CD4-positive, alpha-beta T cell treated with Interferon alpha-2 for 1 hour (primary cell): Measurements from ENCODE around the gene RBCK1.
"Not testable (repeated sequence)": the region's sequence is repeated elsewhere in the genome, so short reads cannot be mapped to it uniquely, and the experiment has no call there.

Experiments used
- DNase-seq, 2 donors: peaks; one replicate each; pipeline ENCODE4 v3.0.0-alpha.2; 2020 to 2022

The RBCK1 gene

DNA sequence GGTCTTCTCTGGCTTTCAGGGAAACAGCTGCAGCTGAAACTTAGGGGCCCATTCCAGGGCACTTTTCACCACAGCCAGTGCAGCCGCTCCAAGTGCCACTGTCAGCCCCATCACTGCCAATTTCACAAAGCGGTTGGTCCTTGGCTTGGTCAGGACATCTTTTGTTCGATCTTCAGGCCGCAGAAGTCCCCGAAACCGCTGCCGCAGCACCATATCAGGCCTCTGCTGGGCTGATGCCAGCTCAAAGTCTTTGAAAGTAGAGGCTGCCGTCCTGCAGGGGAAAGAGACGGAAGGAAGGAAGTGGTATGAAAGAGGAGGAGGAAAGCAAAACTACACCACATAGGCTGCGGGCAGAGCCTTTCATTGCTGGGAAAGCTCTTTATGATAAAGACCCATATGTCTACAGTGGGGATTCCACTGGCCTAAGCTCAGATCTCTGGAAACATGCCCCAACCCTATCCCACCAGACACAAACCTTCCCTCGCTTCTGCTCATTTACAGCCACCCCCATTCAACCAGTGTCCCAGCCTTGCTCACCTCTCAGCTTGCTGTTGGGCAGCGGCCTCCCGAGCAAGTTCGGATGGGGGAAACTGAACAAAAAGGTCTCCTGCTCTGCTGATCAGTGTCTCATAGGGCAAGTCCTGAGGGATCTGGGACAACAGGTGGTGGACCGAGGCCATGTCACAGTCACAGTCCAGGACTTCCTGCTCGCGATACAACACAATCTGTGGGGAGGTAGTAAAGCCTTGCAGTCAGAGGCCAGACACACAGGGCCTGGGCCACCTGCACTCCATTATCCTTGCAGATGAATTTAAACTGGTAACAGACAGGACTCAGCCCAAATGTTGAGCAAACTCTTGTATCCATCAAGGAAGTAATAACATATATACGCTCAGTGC, 30.7 kb downstream of the RBCK1 start:
- peak; percentile 70 to 85 for DNase-seq

DNA sequence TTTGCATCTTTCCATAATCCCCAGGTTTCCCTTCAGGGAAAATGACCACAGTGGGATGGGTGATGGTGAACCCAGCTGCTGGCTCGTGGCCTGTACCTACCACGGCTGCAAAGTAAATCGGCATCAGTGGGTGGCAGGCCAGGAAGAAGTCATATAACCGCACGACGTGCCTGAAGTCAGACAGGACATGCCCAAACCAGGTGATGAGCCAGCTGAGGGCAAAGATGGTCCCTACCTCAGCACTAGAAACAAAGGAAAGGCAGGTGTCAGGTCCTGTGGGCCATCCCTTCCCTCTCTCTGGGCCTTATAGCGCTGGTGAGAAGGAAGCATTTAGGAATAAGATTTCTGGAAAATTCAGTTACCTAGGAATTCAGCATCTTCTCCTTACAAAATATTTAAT, 32.0 kb downstream of the RBCK1 start:
- DNase-seq, result no peak

DNA sequence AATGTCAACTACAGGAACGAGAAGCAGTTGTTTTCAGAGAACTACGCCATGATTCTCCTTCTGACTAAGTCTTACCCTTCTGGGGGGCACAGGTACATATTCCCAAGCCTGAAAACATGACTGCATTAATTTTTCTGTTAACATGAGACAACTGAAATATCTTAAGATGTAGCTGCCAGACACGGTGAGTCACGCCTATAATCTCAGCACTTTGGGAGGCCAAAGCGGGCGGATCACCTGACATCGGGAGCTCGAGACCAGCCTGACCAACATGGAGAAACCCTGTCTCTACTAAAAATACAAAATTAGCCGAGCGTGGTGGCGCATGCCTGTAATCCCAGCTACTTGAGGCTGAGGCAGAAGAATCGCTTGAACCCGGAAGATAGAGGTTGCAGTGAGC, 32.5 kb downstream of the RBCK1 start:
- no peak for DNase-seq

DNA sequence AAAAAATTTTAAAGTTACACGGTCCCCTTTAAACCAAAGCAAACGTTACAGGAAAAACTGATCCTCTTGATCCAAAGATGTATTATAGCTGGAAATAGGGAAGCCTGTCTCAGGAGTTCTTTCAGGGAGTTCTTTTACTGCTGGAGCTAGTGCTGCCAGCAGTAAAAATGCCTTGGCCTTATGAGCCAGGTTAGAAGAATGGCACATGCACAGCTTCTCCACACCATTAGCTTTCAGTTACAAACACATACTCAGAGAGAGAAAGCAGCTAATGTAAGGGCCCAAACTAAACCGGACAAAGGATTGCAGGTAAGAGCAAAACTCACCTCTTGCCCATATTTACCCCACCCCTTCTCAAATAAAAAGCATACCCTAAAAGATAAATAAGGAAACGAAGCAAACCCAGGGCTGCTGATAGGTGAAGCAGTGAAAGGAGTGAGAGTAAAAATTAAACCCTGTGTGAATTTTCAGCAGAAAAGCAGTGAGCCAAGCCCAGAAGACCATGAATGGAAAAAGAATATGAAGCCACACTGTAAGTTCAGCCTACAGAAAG, 35.2 kb downstream of the RBCK1 start:
- no peak for DNase-seq

DNA sequence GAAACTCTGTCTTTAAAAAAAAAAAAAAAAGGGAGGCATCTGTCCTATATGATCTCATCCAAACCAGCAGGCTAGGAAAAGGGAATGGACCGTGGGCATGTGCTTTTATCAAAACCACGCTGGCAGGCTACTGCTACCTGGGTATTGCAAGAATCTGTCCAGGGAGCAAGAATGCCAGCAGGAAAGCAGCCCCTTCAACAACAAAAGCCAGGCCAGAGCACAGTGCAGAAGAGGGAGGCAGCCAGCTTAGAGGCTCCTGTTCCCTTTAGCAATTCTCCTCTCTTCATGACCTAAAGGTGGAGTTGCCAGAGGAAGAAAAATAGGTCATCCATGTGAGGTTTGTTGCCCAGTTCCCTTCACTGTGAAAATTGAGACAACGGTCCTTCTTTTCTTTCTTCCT, 36.0 kb downstream of the RBCK1 start:
- DNase-seq, result no peak

DNA sequence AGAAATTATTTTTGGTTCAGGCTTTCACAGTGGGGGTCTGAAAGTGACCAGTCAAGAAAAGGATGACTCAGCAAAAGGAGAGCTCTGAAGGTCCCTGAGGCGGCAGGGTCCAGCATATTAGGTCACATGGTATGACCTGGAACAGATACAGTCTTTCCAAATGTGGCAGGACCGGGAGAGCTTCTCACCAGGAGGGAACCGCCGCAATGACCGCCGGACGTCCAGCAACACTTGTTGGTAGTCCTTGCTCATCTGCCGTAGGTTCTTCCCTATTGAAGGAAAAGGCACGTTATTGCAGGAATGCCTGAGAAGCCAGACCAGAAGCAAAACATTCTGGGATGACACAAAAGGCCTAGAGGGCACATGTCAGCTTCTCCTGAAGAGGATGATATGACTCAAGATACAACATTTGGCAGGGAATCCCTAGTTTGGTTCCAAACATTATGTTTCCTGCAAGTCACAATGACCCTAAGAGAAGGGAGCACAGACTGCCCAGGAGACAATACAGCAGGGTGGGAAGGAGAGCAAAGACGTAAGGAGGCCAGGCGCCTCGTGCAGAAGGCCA, 36.8 kb downstream of the RBCK1 start:
- no peak for DNase-seq

DNA sequence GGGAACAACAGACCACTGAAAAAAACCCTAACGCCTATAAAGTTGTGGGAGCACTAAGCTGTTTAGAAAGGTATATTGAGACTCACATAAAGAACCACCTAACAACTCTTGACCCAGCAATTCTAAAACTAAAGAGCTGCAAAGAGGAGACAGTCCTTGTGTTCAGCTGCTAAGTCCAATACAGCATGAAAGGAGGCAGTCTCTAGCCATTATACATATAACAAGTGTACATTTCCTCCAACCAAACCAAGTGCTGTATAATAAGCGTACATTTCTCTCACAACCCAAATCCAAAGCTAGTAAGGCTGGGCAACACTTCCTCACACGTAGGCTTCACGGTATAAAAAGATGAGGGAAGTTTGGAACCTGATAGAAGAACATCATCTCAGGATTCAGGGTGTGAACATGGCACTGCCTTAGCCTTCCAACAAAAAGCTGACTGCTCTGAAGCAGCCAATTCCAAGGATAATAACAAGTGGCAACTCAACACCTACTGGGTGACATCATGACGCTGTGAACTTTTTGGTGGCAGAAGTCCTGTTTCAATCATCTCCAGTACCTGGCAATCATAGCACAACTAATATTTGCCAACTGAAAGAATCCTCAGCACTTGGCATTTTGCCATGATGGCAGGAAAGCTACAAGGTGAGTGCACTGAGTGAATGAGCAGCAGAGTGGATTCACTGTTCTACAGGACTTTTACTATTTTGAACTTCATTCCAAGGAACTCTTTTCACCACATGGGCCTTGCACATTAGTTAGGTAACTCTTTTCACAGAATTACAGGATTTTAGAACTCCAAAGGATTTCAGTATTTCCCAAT, 37.6 kb downstream of the RBCK1 start:
- DNase-seq, result no peak

DNA sequence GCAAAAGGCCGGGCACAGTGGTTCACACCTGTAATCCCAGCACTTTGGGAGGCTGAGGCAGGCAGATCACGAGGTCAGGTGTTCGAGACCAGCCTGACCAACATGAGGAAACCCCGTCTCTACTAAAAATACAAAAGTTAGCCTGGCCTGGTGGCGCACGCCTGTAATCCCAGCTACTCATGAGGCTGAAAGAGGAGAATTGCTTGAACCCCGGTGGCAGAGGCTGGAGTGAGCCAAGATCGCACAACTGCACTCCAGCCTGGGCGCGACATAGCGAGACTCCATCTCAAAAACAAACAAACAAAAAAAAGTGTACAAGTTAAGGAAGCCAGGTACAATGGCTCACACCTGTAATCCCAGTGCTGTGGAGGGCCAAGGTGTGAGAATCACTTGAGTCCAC, 43.9 kb downstream of the RBCK1 start:
- not testable (repeated sequence) for DNase-seq

DNA sequence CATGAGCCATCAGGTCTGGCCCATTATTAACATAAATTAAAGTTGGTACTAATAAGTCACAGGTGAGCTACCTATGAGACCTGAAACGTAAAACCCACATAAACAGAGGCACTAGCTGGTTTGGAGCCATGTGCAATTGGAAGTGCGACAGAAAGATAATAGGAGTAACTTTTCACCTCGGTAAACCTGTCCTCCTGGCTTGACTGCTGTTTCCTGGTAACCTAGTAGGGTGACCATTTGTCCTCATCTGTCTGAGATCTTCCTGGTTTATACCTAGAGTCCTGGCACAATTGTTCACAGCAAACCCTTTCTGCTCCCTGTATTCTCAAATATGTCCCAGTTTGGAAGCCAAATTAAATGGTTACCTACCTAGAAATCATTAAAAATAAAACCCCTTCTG, 46.9 kb downstream of the RBCK1 start:
- no peak for DNase-seq

DNA sequence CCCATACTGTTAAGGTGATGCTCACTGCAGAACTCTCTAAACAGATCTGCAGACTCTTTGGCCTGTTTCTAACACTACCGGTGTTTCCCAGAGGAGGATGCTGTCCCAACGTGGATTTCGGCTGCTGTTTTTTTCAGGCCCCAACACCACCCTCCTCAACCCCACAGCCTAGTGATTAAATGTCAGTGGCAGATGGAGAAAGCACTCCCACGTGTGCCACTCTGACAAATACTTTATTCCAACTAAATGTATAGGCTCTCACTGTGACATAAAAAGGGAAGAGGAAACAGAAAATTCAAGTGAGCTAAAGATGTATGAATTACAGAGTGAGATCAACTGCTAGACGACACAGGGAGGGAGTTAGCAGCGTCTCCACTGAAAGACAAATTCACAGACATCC, 50.7 kb downstream of the RBCK1 start:
- no peak for DNase-seq

DNA sequence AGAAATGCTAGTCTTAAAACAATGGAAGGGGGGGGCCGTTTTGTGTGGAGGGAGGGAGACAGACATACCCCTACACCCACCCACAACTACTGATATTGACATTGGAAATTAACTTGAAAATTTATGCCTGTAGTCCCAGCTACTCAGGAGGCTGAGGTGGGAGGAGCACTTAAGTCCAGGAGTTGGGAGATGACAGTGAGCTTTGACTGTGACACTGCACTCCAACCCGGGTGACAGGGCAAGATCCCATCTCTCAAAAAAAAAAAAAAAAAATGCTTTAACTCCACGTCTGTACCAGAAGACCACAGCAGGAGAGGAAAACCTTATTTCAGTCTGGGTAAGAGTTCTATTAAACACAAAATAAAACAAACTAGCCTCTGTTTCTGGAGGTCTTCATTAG, 52.1 kb downstream of the RBCK1 start:
- no peak for DNase-seq

DNA sequence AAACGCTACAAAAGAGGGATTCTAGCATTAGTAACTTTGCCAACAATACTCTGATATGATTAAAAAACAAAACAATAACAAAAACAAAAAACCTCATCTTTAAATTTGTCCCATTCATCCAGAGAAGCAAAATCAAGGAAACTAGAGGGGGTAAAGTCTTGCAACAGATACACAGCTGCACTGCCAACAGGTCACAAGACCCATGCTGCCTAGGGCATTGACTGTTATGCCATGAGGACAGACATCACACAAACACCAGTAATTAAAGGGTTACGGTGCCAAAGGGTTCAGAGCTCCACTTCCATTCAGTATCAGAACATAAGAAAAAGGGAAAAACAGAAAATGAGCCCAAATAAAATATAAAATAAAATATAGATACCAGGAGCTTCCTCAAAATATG, 52.6 kb downstream of the RBCK1 start:
- DNase-seq, result no peak

DNA sequence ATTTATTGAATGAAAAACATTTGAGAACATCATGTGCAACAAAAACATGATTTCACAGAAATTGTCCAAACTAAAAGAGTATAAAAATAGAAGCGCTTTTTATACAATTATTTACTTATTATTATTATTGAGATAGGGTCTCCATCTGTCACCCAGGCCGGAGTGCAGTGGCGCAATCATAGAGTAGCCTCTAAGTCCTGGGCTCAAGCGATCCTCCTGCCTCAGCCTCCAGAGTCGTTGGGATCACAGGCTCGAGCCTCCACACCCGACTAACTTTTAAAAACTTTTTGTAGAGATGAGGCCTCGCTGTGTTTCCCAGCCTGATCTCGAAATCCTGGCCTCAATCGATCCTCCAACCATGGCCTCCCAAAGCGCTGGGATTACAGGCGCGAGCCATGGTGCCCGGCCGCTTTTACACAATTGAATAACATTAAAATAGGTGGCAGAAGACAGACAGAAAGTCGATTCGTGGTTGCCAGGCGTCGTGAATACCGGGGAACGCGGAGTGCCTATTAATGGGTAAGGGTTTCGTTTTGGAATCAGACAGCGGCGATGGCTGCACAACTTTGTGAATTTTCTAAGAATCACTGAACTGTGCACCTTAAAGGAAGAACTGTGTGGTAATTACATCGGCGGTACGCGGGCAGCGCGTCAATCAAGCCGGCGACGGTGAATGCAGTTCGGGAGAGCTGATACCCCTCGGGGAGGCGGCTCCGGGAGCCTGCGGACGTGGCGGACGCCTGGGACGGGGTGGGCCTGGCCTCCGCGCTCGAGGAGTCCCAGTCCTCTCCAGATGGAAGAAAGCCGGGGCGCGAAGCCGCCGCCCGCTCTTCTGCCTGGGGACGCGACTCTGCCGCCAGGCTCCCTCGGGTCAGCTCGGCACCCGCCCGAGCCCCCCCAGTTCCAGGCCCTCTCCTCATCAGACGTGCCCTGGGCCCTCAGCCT, 53.4 kb downstream of the RBCK1 start:
- DNase-seq, result peak; percentile 43 to 59

DNA sequence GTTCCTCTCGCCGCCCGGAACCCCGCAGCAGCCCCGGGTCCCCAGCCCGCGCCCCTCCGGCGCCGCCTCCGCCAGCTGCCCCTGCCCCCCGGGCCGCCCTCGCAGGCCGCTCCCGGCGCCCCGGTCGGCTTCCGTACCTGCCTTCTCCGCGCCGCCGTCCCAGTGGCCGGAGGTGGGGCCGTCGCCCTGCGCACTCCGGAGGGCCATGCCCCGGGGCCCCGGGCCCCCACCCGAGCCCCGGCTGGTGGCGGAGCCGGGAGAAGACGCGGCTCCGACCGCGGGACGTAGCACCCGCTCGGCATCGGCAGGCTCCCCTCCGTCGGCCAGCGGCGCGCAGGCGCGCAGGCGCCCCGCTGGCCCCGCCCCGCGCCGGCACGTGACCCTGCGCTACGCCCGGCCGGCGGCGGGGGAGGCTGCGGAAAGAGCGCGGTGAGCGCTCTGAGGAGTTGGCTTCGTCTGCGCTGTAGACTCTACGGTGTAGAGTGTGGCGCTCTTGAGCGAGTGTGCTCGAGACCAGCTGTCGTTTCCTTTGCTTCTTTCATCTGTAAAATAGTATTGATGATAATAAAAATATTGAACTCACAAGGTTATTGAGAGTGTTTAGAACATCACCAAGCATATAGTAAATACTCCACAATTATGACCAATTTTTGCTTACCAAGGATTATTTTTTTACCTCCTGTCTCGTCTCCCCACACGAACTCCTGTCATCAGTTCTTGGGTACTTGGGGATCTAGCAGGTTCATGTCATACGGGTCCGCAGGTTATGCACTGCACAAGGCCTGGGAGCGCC, 54.3 kb downstream of the RBCK1 start, which contains the start of gene TBC1D20:
Gene TBC1D20 (minus strand): TSS at position 335 of the 793 bp plus-strand sequence. CDS start 128 bp downstream, at position 207.
- peak; percentile 88 to 91 for DNase-seq

DNA sequence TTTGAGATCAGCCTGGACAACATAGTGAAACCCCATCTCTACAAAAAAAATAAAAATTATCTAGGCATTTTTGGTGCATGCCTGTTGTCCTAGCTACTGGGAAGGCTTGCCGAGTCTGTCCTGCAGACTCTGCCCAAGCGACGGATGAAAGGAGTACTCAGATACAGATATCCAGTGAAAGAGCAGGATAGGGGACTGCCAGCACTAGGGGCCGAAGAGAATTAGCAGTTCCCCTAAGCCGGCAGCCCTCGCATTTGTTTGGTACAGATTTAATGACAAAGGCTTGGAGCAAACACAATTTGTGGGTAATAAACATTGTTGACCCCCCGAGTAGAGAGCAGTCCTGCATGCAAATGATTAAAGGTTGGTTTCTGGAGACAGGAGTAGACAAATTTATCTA, 59.7 kb downstream of the RBCK1 start:
- no peak for DNase-seq

DNA sequence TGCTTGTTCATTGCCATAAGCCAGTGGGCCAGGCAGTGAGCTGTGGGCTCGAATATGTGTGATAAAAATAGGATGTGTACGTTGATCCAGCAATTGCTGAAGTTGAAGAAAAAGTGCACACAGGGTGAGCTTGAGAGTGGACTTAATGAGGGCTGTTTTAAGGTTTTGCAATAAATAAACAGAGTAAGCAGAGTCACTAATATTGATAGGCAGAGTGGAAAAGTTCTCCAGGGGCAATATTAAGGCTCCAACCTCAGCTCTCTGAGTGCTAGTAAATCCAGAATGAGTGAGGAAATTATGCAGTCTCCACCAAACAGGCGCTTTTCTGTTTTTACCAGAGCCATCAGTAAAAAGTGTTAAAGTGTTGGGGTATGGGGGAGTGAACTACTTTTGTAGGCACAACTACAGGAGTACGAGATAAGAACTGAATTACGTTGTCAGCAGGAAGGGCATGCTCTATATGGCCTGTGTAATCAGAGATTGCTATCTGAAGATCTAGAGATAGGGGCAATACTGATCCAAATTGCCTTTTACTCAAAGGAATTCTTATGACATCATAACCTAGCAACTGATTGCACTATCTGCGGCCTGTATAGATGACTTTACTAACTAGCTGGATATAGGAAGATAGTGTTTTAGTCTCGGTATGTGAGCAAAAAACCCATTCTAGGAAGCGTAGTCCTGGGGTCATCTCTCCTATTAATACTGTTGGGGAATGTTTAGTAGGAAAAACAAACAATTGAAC, 61.8 kb downstream of the RBCK1 start:
- DNase-seq, result no peak

DNA sequence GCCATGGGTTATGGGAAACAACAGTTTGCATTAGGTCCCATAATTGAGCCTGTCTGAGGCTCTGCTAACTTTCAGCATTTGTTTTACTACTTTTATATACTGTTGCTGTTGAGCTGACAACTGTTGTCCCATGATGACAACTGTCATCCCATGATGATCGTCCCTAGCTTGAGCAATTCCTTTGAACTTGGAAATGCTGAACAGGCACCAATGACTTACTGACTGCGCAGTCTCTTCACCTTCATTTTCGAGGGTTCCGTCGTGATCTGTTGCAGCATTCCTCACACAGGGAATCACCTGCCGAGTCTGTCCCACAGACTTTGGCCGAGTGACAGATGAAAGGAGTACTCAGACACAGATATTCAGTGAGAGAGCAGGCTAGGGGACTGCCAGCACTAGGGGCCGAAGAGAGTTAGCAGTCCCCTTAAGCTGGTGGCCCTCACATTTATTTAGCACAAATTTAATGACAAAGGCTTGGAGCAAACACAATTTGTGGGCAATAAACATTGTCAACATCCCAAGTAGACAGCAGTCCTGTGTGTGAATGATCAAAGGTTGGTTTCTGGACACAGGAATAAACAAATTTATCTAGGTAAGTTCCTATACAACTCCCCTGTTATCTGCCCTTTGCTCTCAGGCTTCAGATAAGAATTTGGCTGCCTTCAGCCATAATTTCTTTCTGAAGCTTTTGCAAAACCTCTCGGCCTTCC, 64.2 kb downstream of the RBCK1 start:
- no peak for DNase-seq

DNA sequence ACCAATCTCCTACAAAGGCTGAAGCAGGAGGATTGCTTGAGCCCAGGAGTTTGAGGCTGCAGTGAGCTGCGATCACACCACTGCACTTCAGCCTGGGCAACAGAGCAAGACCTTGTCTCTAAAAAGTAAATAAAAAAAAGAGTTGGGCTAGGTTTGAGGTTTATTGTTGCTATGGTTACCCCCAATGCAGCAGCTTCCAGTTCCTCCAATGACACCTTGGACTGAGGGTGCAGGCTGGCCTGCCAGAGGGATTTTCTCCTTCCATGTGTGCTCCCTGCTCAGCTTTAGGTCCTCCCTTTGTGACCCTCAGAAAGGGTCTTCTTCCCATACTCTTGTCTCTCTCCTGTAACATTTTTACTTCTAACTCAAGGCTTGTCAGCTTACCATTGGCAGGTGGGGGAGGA, 64.8 kb downstream of the RBCK1 start:
- DNase-seq, result no peak

DNA sequence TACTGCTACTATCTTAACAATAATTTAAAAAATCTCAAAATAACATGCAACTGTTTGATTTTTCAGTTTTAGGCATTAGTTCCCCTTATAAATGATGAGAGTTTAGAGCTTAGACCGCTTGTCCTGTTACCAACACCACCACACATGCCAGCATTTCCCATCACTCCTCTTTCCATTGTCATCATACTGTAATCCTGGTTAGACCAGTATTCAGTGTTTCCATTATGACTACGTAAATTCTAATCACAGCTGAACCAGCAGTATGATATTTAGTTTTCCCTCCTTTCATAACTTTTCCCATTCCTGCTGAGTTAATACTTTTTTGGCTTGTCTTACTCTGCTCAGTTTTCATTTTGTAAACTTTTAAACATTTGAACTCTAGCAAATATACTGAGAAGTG, 66.5 kb downstream of the RBCK1 start:
- DNase-seq, result no peak
